RWPE1 (cell line): ENCODE results near the gene FIGN.

ENCODE experiments used
- CTCF ChIA-PET: fragments of 350-600 bp; sonication (Branson Sonifier 250); formaldehyde crosslinking; extraction: SDS; loops from one replicate; lab custom pipeline; 2021; lab: Yijun Ruan, JAX
- POLR2A ChIA-PET: fragments of 400-600 bp; formaldehyde crosslinking; extraction: SDS; loops from one replicate; lab custom pipeline; 2020; ENCODE audit warnings: antibody characterized with exemption; ENCODE audit not compliant: low non-redundant PET; lab: Yijun Ruan, JAX
- DNase-seq: peaks from one replicate; pipeline ENCODE4 v3.0.0; 2012; ENCODE audit warnings: low spot score
- H3K27ac ChIP-seq: fragments of 450-650 bp; 2 replicates; pipeline ENCODE4 v1.5.1; 2017
- CTCF ChIP-seq: fragments of 450-650 bp; conservative IDR thresholded peaks from 2 replicates; pipeline ENCODE4 v1.5.1; 2017; ENCODE audit warnings: low read depth, mild to moderate bottlenecking

FIGN gene

GRCh38 chr2:163759013-163759412, 23.2 kb upstream of the FIGN start:
- H3K27ac ChIP-seq = no peak overlapping the region
- ChIA-PET POLR2A (no interaction called here), CTCF (no interaction called here)
- no peak for DNase-seq
- no peak for TF ChIP-seq CTCF

GRCh38 chr2:163757814-163758213, 22.0 kb upstream of the FIGN start:
- DNase-seq = no peak
- ChIA-PET POLR2A (no interaction called here), CTCF (no interaction called here)
- H3K27ac ChIP-seq = no peak overlapping the region
- no peak for TF ChIP-seq CTCF

GRCh38 chr2:163756588-163756987, 20.8 kb upstream of the FIGN start:
- no peak for TF ChIP-seq CTCF
- DNase-seq = no peak
- ChIA-PET CTCF (interaction anchor here (0.6 kb wide), 1 partner anchor 99 kb away, joined by 3 read pairs; no protein-coding TSS in a partner anchor), POLR2A (no interaction called here)
- no peak overlapping the region for H3K27ac ChIP-seq

- CTCF ChIA-PET = no interaction called here
- DNase-seq = no peak
- H3K27ac ChIP-seq = no peak overlapping the region
- POLR2A ChIA-PET = no interaction called here
- no peak for TF ChIP-seq CTCF
These were observed 19.6 kb upstream of the FIGN start for GRCh38 chr2:163755366-163755765.

GRCh38 chr2:163753726-163754125, 17.9 kb upstream of the FIGN start:
- H3K27ac ChIP-seq = no peak overlapping the region
- ChIA-PET CTCF (interaction anchor here (0.6 to 0.7 kb wide), 3 partner anchors 11 to 826 kb away, joined by 3 to 4 read pairs (median 4); no protein-coding TSS in a partner anchor), POLR2A (no interaction called here)
- DNase-seq = no peak
- TF ChIP-seq CTCF = no peak

GRCh38 chr2:163752267-163752666, 16.5 kb upstream of the FIGN start:
- ChIA-PET POLR2A (no interaction called here), CTCF (interaction anchor here (0.6 kb wide), 1 partner anchor 402 kb away, joined by 3 read pairs; no protein-coding TSS in a partner anchor)
- DNase-seq = peak; percentile 35
- no peak for TF ChIP-seq CTCF
- H3K27ac ChIP-seq = no peak overlapping the region
